Psoas muscle (tissue), 8 donors: ENCODE results near the gene LMOD2. TPM values are rescaled to one million over a fixed set of nuclear protein-coding genes. Genes with fewer than 3 reads are reported as not detected.

Experiments
- ATAC-seq, 4 donors: fragments of 200-7000 bp; cut with Tn5 transposase; one replicate each; pipeline ENCODE4 v1.9.1; 2020; ENCODE audit warnings: moderate library complexity in 3 of 4, mild to moderate bottlenecking in 2 of 4
- DNase-seq, 2 donors: peaks; one replicate each; pipeline ENCODE4 v3.0.0-alpha.2; 2020
- H3K27ac ChIP-seq: fragments of 200-600 bp; one replicate; pipeline ENCODE4 v1.8.0; 2022
- H3K27me3 ChIP-seq, 3 donors: fragments of 200-600 bp in 1 of 3; one replicate each; pipeline versions ENCODE4 v1.6.1 to v1.8.0; 2013 to 2022; ENCODE audit warnings: low read length in 2 of 3, mild to moderate bottlenecking in 2 of 3, moderate library complexity in 1 of 3; ENCODE audit not compliant: insufficient read depth in 3 of 3
- H3K36me3 ChIP-seq, 2 donors: fragments of 200-600 bp in 1 of 2; one replicate each; pipeline versions ENCODE4 v1.6.1 to v1.8.0; 2013 to 2022; ENCODE audit warnings: low read depth in 1 of 2, mild to moderate bottlenecking in 1 of 2, moderate library complexity in 1 of 2; ENCODE audit not compliant: insufficient read depth in 1 of 2
- H3K4me1 ChIP-seq: fragments of 200-600 bp; one replicate; pipeline ENCODE4 v1.8.0; 2022
- H3K4me3 ChIP-seq: fragments of 200-600 bp; one replicate; pipeline ENCODE4 v1.8.0; 2022; ENCODE audit warnings: mild to moderate bottlenecking
- H3K9me3 ChIP-seq: fragments of 200-600 bp; one replicate; pipeline ENCODE4 v1.8.0; 2022
- CTCF ChIP-seq: fragments of 200-600 bp; IDR thresholded peaks from one replicate; pipeline ENCODE4 v1.8.0; 2022; ENCODE audit warnings: antibody characterized with exemption
- WGBS, 3 donors: extraction: QIAGEN DNeasy Blood & Tissue Kit; methylation state at CpG; one replicate each; pipeline versions ENCODE4 v1.1.6 to v1.1.7; 2013; 5-methylcytosine and 5-hydroxymethylcytosine counted together
- intact Hi-C, 2 donors: fragments of 100-400 bp; cut with DNase I; formaldehyde crosslinking; loops; one replicate each; pipeline versions ENCODE4 v1.11.0 to v1.14.2; 2022
- polyA plus RNA-seq, 3 donors: library from polyadenylated mRNA; stranded (reverse); fragments of 200-250 nt; gene quantifications; one replicate each; pipeline ENCODE4 v1.2.3, GENCODE V29; 2013
- total RNA-seq, 4 donors: library from RNA; stranded (reverse); fragmentation: NEBNext Ultra II Directional in 2 of 4; extraction: Animal tissue kit (Norgen Biotek cat#: 25700) in 2 of 4; gene quantifications; one replicate each; pipeline versions ENCODE4 v1.2.1 to v1.2.4, GENCODE V29; 2021 to 2023
- donor health status: healthy with polysubstance abuse.
- donor health status: DM: no; HTN: no; CAD: no; lungs with moderate emphysema.
- donor health status: Bipolar disorder and iron deficiency.
- donor health status: healthy.
- donor health status: DM: yes; HTN: yes; CAD: no.
- donor health status: DM: no; HTN: no; CAD: no.
- donor health status: DM: no; HTN: no; CAD: no.
- donor health status: DM: yes; HTN: yes; CAD: no.

The LMOD2 gene
- total and polyA plus RNA-seq, 7 donors: 6.9 to 1,114 (median 383) TPM

GRCh38 chr7:123637878-123638277 lies 17.8 kb upstream of the LMOD2 start:
- 77 to 82% (median 79%) methylated on average over 2 of the region's 2 CpGs for WGBS, 3 donors
- intact Hi-C loops: loop anchor here (2.0 to 10.0 kb wide), 6 partner anchors 36 to 227 kb away; partner anchors contain the start of gene ASB15 (in 1 of the 2)
- DNase-seq (no peak), ATAC-seq (no peak)
- Histone ChIP-seq H3K36me3 (no peaks in the 10 kb centered on the region), H3K4me1 (peaks cover 65% of the 10 kb centered on the region), H3K4me3 (no peak overlapping the region), H3K9me3 (no peaks in the 10 kb centered on the region), H3K27me3 (no peaks in the 10 kb centered on the region), H3K27ac (peak overlapping the region; percentile 69)
- TF ChIP-seq CTCF: no peak

- H3K4me3 ChIP-seq: peak overlapping the region; percentile 6
- DNase-seq (no peak), ATAC-seq (peak in 3 of 4 donors; percentile 51 to 66 (median 61))
- no peaks in the 10 kb centered on the region for H3K9me3 ChIP-seq
- TF ChIP-seq CTCF: no peak
- no peaks in the 10 kb centered on the region for H3K36me3 ChIP-seq
- 27 to 46% (median 27%) methylated on average over 2 of the region's 2 CpGs for WGBS, 3 donors
- H3K4me1 ChIP-seq: peaks cover 64% of the 10 kb centered on the region
- H3K27me3 ChIP-seq: no peaks in the 10 kb centered on the region
- H3K27ac ChIP-seq: peak overlapping the region; percentile 69
- intact Hi-C loops: loop anchor here (2.0 to 10.0 kb wide), 6 partner anchors 37 to 225 kb away; partner anchors contain the start of gene ASB15 (in 1 of the 2)
Observed at GRCh38 chr7:123639631-123640030, 16.0 kb upstream of the LMOD2 start.

GRCh38 chr7:123640583-123640982 lies 15.1 kb upstream of the LMOD2 start:
- Histone ChIP-seq H3K36me3 (no peaks in the 10 kb centered on the region), H3K9me3 (no peaks in the 10 kb centered on the region), H3K4me3 (no peak overlapping the region), H3K4me1 (peaks cover 63% of the 10 kb centered on the region), H3K27me3 (no peaks in the 10 kb centered on the region), H3K27ac (peak overlapping the region; percentile 89)
- no peak for DNase-seq
- TF ChIP-seq CTCF: no peak
- ATAC-seq: no peak
- intact Hi-C loops: no loop called here

GRCh38 chr7:123641901-123642300 lies 13.8 kb upstream of the LMOD2 start:
- Histone ChIP-seq H3K27me3 (no peaks in the 10 kb centered on the region), H3K27ac (peak overlapping the region; percentile 89), H3K9me3 (no peaks in the 10 kb centered on the region), H3K4me3 (peak overlapping the region; percentile 23), H3K4me1 (peaks cover 63% of the 10 kb centered on the region), H3K36me3 (no peaks in the 10 kb centered on the region)
- intact Hi-C loops: no loop called here
- peak; percentile 18 to 59 (median 40) for ATAC-seq
- DNase-seq: no peak
- 23 to 35% (median 28%) methylated on average over 5 of the region's 5 CpGs for WGBS, 3 donors
- TF ChIP-seq CTCF: no peak
